ENCODE results near the gene UBE2O.
"Not testable (repeated sequence)": the region's sequence is repeated elsewhere in the genome, so short reads cannot be mapped to it uniquely, and the experiment has no call there.

UBE2O gene

GRCh38 chr17:76346936-76347335 is 106.0 kb downstream of the UBE2O start:
- not testable (repeated sequence) for H3K9me3 ChIP-seq (ENCODE audit: insufficient read depth, low read depth, low read length); H3K27me3 ChIP-seq (ENCODE audit: insufficient read depth, low read length); H3K4me1 ChIP-seq (ENCODE audit: insufficient read depth, low read length); H3K9ac ChIP-seq (ENCODE audit: low read depth, low read length); H3K4me3 ChIP-seq (ENCODE audit: low read length); H3K27ac ChIP-seq (ENCODE audit: low read depth, low read length)
- peaks cover 46% of the 10 kb centered on the region for H3K36me3 ChIP-seq (ENCODE audit: insufficient read depth, low read length)
- WGBS = 95% methylated on average over 11 of the region's 11 CpGs

GRCh38 chr17:76345377-76345974 is 107.5 kb downstream of the UBE2O start:
- H3K9ac ChIP-seq (ENCODE audit: low read depth, low read length) = no peak overlapping the region
- H3K36me3 ChIP-seq (ENCODE audit: insufficient read depth, low read length) = peaks cover 51% of the 10 kb centered on the region
- H3K4me3 ChIP-seq (ENCODE audit: low read length) = no peak overlapping the region
- no peaks in the 10 kb centered on the region for H3K9me3 ChIP-seq (ENCODE audit: insufficient read depth, low read depth, low read length)
- no peaks in the 10 kb centered on the region for H3K27me3 ChIP-seq (ENCODE audit: insufficient read depth, low read length)
- 95% methylated on average over 14 of the region's 14 CpGs for WGBS
- no peaks in the 10 kb centered on the region for H3K4me1 ChIP-seq (ENCODE audit: insufficient read depth, low read length)
- no peak overlapping the region for H3K27ac ChIP-seq (ENCODE audit: low read depth, low read length)

GRCh38 chr17:76343106-76343505 is 109.8 kb downstream of the UBE2O start:
- no peak overlapping the region for H3K4me3 ChIP-seq (ENCODE audit: low read length)
- no peak overlapping the region for H3K27ac ChIP-seq (ENCODE audit: low read depth, low read length)
- WGBS = 95% methylated on average over 7 of the region's 7 CpGs
- H3K36me3 ChIP-seq (ENCODE audit: insufficient read depth, low read length) = peaks cover 47% of the 10 kb centered on the region
- H3K9ac ChIP-seq (ENCODE audit: low read depth, low read length) = no peak overlapping the region
- no peaks in the 10 kb centered on the region for H3K27me3 ChIP-seq (ENCODE audit: insufficient read depth, low read length)
- no peaks in the 10 kb centered on the region for H3K9me3 ChIP-seq (ENCODE audit: insufficient read depth, low read depth, low read length)
- no peaks in the 10 kb centered on the region for H3K4me1 ChIP-seq (ENCODE audit: insufficient read depth, low read length)

GRCh38 chr17:76341301-76341700 is 111.7 kb downstream of the UBE2O start:
- no peak overlapping the region for H3K27ac ChIP-seq (ENCODE audit: low read depth, low read length)
- H3K4me3 ChIP-seq (ENCODE audit: low read length) = no peak overlapping the region
- WGBS = 98% methylated on average over 6 of the region's 6 CpGs
- H3K27me3 ChIP-seq (ENCODE audit: insufficient read depth, low read length) = no peaks in the 10 kb centered on the region
- no peaks in the 10 kb centered on the region for H3K9me3 ChIP-seq (ENCODE audit: insufficient read depth, low read depth, low read length)
- H3K4me1 ChIP-seq (ENCODE audit: insufficient read depth, low read length) = no peaks in the 10 kb centered on the region
- no peak overlapping the region for H3K9ac ChIP-seq (ENCODE audit: low read depth, low read length)
- H3K36me3 ChIP-seq (ENCODE audit: insufficient read depth, low read length) = peaks cover 34% of the 10 kb centered on the region

Data from HUES64 (cell line).